GM12891 (cell line): ENCODE data around the gene FAM180A.
"Not testable (repeated sequence)": the region's sequence is repeated elsewhere in the genome, so short reads cannot be mapped to it uniquely, and the experiment has no call there.

Experiments used
- DNase-seq: peaks from one replicate; pipeline ENCODE4 v3.0.0; 2011; ENCODE audit warnings: low spot score; ENCODE audit not compliant: insufficient read length
- FAIRE-seq: peaks from 2 replicates; lab custom pipeline; 2011; peaks lifted over from hg19 to GRCh38; lab: Jason Lieb, UNC
- PAX5 ChIP-seq: IDR thresholded peaks from 2 replicates; pipeline ENCODE4 v1.6.1; 2011; ENCODE audit warnings: low read length, moderate library complexity, mild to moderate bottlenecking; ENCODE audit not compliant: insufficient read depth, severe bottlenecking
- POLR2A ChIP-seq: IDR thresholded peaks from 2 replicates; pipeline ENCODE4 v1.6.1; 2011; ENCODE audit warnings: low read depth, low read length, control low read depth
- POLR2AphosphoS5 ChIP-seq: IDR thresholded peaks from 2 replicates; pipeline ENCODE4 v1.6.1; 2011; ENCODE audit warnings: low read depth, low read length, control low read depth
- POU2F2 ChIP-seq: IDR thresholded peaks from 2 replicates; pipeline ENCODE4 v1.6.1; 2011; ENCODE audit warnings: low read depth, mild to moderate bottlenecking, control low read depth, low read length, moderate library complexity
- SPI1 ChIP-seq: IDR thresholded peaks from 2 replicates; pipeline ENCODE4 v1.6.1; 2011; ENCODE audit warnings: low read depth, low read length, control low read depth
- TAF1 ChIP-seq: IDR thresholded peaks from 2 replicates; pipeline ENCODE4 v1.6.1; 2011; ENCODE audit warnings: low read depth, low read length, control low read depth

Gene FAM180A

GRCh38 chr7:135786911-135787310 is 38.3 kb upstream of the FAM180A start:
- FAIRE-seq, result no peak
- DNase-seq, result no peak
- TF ChIP-seq PAX5 (no peak), POU2F2 (no peak), SPI1 (no peak), POLR2AphosphoS5 (no peak), TAF1 (no peak), POLR2A (no peak)

- TF ChIP-seq PAX5 (no peak), TAF1 (no peak), POU2F2 (no peak), POLR2A (no peak), POLR2AphosphoS5 (no peak), SPI1 (no peak)
- FAIRE-seq, result no peak
- DNase-seq, result no peak
Observed at GRCh38 chr7:135785065-135785464, 36.5 kb upstream of the FAM180A start.

GRCh38 chr7:135784013-135784412 is 35.4 kb upstream of the FAM180A start:
- DNase-seq (no peak), FAIRE-seq (no peak)
- TF ChIP-seq POU2F2, result no peak
- no peak for TF ChIP-seq SPI1
- TF ChIP-seq PAX5, result no peak
- no peak for TF ChIP-seq TAF1

GRCh38 chr7:135782801-135783200 is 34.2 kb upstream of the FAM180A start:
- FAIRE-seq (no peak), DNase-seq (no peak)
- TF ChIP-seq POLR2A (no peak), PAX5 (no peak), TAF1 (no peak), POLR2AphosphoS5 (no peak), SPI1 (no peak), POU2F2 (no peak)

GRCh38 chr7:135782377-135782776 is 33.8 kb upstream of the FAM180A start:
- no peak for FAIRE-seq
- no peak for TF ChIP-seq POLR2A
- no peak for TF ChIP-seq TAF1
- TF ChIP-seq SPI1, result no peak
- TF ChIP-seq PAX5, result no peak
- TF ChIP-seq POU2F2, result no peak
- TF ChIP-seq POLR2AphosphoS5, result no peak
- no peak for DNase-seq

GRCh38 chr7:135777626-135778398 is 29.2 kb upstream of the FAM180A start:
- TF ChIP-seq POU2F2 (no peak), POLR2AphosphoS5 (no peak), SPI1 (no peak), TAF1 (no peak)
- FAIRE-seq, result no peak
- no peak for DNase-seq

- not testable (repeated sequence) for FAIRE-seq, DNase-seq
Observed at GRCh38 chr7:135775915-135776314, 27.3 kb upstream of the FAM180A start.

- FAIRE-seq, result no peak
- no peak for DNase-seq
Observed at GRCh38 chr7:135775230-135775629, 26.6 kb upstream of the FAM180A start.

GRCh38 chr7:135774284-135774683 is 25.7 kb upstream of the FAM180A start:
- DNase-seq, result no peak
- TF ChIP-seq PAX5, result no peak
- TF ChIP-seq POU2F2, result no peak
- TF ChIP-seq TAF1, result no peak
- no peak for TF ChIP-seq SPI1
- TF ChIP-seq POLR2AphosphoS5, result no peak
- no peak for TF ChIP-seq POLR2A
- no peak for FAIRE-seq

More at GRCh38 chr7:135775230-135775629, 26.6 kb upstream of the FAM180A start:
- TF ChIP-seq POU2F2 (no peak), POLR2AphosphoS5 (no peak), TAF1 (no peak), PAX5 (no peak), SPI1 (no peak), POLR2A (no peak)

- DNase-seq (no peak), FAIRE-seq (no peak)
- TF ChIP-seq PAX5 (no peak), POU2F2 (no peak), SPI1 (no peak), POLR2A (no peak), POLR2AphosphoS5 (no peak)
Observed at GRCh38 chr7:135773464-135773863, 24.9 kb upstream of the FAM180A start.
